Measurements from ENCODE around the gene SHISA7.

DNA sequence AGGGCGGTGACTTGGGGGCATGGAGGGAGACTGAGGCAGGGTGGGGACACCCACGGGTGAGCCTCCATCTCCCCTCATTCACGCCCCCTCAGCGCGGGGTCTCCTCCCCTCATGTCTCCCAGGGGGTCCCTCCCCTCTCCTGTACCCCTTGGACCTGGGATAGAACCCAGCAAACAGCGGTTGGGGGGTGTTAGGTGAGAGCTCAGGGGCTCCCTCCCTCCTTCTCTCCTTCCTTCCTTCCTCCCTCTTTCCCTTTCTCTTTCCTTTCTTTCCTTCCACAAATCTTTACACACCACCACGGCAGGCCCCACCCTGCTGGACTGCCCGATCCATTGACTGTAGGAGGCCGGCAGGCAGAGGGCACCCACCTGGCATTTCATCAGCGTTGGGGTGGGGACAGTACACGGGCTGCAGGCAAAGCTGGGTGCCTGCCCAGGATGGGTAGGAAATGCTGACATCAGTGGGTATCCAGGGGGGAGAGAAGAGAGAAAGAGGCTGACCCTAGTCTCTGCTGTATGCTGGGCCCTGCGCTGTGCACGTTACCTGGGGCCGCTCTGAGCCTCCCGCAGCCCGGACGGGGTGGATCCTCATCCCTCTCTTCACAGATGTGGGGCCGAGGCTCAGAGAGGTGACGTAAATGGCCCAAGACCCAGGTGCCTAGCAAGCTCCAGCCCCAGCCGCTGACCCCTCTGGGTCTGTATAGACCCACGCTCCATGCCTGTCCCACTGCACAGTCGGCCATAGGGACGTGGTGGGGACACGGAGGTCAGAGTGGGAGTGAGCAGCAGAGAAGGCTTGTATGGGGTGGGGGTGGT lies 48.7 kb upstream of the SHISA7 start:
- TF ChIP-seq CEBPB (IDR thresholded peaks at IDR 0.05) (no peak), TEAD4 (IDR thresholded peaks at IDR 0.05) (no peak), FOXM1 (IDR thresholded peaks at IDR 0.05; ENCODE audit: borderline replicate concordance, low read depth) (no peak), ZBTB7A (IDR thresholded peaks at IDR 0.05; ENCODE audit: low read depth) (no peak), EP300 (IDR thresholded peaks at IDR 0.05; ENCODE audit: borderline replicate concordance) (no peak), RAD21 (IDR thresholded peaks at IDR 0.05; ENCODE audit: low read depth) (no peak), TAF1 (IDR thresholded peaks at IDR 0.05; ENCODE audit: low read depth) (no peak), EGR1 (IDR thresholded peaks at IDR 0.05) (no peak), NFIC (IDR thresholded peaks at IDR 0.05) (no peak)
- TF ChIP-seq, protein P1, sequence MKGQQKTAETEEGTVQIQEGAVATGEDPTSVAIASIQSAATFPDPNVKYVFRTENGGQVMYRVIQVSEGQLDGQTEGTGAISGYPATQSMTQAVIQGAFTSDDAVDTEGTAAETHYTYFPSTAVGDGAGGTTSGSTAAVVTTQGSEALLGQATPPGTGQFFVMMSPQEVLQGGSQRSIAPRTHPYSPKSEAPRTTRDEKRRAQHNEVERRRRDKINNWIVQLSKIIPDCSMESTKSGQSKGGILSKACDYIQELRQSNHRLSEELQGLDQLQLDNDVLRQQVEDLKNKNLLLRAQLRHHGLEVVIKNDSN (IDR thresholded peaks at IDR 0.05), result no peak
- TF ChIP-seq, protein P2, sequence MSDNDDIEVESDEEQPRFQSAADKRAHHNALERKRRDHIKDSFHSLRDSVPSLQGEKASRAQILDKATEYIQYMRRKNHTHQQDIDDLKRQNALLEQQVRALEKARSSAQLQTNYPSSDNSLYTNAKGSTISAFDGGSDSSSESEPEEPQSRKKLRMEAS (IDR thresholded peaks at IDR 0.05), result no peak

Measured in Ishikawa (cell line).